ENCODE results near the gene OAS1.
"Not testable (repeated sequence)": the region's sequence is repeated elsewhere in the genome, so short reads cannot be mapped to it uniquely, and the experiment has no call there.

The OAS1 gene

DNA sequence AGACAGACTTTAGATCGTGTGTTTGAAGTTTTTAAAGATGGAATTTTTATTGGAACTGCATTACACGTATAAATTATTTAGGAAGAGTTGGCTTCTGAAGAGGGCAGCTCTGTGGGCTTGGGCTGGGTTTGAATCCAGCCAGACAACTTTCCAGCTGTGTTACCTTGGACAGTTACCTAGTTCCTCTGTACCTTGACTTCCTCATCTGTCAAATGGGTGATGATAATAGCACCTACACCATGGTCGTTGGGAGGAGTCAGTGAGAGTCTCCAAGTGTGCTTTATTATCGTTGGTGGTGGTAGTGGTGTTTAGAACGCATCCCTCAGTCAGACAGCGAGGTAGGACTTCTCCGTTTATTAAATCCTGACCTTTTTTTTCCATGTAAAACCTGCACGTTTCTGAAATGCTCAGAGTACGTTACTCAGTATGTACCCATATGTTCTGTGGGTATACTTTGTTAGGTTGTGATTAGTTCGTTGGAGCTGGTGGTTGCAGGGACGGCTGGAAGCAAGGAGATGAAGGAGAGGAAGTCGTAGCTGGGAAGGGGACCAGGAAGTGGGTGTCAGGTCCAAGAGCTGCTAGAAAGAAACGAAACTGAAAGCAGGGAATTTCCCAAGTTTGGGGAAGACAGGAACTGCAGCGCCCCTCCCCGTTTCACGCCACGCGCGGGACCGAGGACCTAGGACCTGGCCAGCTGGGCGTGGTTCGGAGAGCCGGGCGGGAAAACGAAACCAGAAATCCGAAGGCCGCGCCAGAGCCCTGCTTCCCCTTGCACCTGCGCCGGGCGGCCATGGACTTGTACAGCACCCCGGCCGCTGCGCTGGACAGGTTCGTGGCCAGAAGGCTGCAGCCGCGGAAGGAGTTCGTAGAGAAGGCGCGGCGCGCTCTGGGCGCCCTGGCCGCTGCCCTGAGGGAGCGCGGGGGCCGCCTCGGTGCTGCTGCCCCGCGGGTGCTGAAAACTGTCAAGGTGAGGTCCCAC, 31.3 kb downstream of the OAS1 start, which contains the start of gene OAS3:
TSS of gene OAS3 (plus strand) at position 734 of the 979 bp plus-strand sequence. CDS start at position 791, 57 bp downstream.
- DNase-seq (ENCODE audit: low spot score): peak; percentile 78

GRCh38 chr12:112938751-112939150, 32.0 kb downstream of the OAS1 start:
- DNase-seq (ENCODE audit: low spot score): no peak

- DNase-seq (ENCODE audit: low spot score): no peak
Observed at GRCh38 chr12:112939761-112940381, 33.1 kb downstream of the OAS1 start.

- DNase-seq (ENCODE audit: low spot score): no peak
Observed at GRCh38 chr12:112941528-112942335, 35.0 kb downstream of the OAS1 start.

DNA sequence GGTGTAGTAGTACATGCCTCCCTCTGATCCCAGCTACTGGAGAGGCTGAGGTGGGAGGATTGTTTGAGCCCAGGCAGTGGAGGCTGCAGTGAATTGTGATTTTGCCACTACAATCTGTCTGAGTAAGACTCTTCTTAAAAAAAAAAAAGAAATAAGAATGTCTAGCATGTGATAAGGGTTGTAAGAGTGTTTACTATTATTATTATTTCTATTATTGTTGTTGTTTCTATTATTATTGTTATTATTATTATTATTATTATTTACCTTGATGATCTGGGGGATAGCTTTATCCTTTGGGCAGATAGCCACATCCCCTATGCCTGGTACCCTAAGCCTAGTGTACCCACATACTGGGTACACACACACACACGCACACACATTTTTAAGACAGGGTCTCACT, 35.8 kb downstream of the OAS1 start:
- no peak for DNase-seq (ENCODE audit: low spot score)

GRCh38 chr12:112944024-112944690, 37.4 kb downstream of the OAS1 start:
- DNase-seq (ENCODE audit: low spot score): no peak

DNA sequence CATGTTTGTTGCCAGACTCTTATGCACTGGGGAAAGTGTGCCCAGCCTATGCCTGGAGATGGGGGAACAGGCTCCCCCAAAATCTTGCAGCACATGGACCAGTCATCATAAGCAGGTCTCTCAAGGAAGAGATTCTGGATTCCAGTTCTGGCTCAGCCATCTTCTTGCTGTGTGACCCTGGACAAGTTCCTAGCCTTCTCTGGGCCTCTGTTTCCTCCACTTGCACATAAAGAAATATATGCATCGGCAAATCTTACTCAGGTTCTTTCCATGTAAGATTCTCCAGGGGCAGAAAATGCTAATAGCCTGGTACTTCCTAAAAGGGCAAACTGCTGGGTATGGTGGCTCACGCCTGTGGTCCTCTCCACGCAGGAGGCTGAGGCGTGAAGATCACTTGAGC, 38.8 kb downstream of the OAS1 start:
- DNase-seq (ENCODE audit: low spot score): no peak

DNA sequence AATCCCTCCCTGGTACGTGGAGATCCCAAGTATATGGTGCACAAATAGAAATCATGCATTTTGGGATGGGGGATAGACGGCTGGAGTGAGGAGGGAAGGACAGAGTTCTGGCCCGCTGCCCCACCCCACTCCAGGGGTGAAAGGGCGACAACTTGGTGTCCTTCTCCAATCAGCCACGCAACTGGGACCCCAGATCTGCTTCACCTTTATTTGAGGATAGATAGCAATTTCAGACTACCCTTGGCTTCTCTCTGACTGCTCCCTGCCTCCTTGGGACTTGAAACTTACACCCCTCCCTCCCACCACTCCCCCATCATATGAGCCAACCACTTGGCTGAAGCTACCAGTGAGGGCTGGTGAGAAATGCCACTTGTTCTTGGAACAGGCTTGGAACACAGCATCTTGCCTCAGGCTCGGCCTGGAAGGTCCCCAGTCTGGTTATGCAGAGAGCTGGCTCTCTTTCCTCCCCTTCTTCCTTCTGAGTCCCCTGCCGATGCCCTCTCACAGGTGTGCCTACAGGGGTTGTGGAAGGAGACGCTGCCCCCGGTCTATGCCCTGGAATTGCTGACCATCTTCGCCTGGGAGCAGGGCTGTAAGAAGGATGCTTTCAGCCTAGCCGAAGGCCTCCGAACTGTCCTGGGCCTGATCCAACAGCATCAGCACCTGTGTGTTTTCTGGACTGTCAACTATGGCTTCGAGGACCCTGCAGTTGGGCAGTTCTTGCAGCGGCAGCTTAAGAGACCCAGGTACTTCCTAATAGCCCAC, 39.7 kb downstream of the OAS1 start:
- DNase-seq (ENCODE audit: low spot score): no peak

DNA sequence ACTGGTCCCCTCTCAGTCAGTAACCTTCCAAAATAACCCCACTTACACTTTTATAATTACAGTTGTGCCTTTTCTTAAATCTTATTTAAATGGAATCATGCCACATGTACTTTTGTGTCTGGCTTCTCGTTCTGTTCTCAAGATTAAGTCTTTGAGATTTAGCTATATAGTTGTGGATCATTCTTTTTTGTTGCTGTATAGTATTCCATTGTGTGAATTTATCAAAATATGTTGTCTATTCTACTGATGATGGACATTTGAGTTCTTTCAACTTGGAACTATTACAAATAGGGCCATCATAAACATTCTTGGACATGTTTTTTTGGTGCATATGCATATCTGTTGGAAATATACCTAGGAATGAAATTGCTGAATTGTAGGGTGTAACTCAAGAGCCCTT, 40.6 kb downstream of the OAS1 start:
- no peak for DNase-seq (ENCODE audit: low spot score)

DNA sequence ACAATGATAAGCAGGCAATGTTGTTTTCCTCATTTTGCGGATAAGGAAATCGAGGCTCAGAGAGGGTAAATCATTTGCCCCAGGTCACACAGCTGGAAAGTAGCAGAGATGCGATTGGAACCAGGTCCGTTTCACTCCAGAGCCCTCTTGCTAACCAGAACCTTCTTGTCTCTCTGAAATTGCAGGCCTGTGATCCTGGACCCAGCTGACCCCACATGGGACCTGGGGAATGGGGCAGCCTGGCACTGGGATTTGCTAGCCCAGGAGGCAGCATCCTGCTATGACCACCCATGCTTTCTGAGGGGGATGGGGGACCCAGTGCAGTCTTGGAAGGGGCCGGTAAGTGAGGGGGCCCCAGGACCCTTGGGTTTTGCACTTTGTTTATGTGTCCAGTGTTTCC, 41.0 kb downstream of the OAS1 start:
- DNase-seq (ENCODE audit: low spot score): no peak

GRCh38 chr12:112948806-112949205, 42.0 kb downstream of the OAS1 start:
- no peak for DNase-seq (ENCODE audit: low spot score)

DNA sequence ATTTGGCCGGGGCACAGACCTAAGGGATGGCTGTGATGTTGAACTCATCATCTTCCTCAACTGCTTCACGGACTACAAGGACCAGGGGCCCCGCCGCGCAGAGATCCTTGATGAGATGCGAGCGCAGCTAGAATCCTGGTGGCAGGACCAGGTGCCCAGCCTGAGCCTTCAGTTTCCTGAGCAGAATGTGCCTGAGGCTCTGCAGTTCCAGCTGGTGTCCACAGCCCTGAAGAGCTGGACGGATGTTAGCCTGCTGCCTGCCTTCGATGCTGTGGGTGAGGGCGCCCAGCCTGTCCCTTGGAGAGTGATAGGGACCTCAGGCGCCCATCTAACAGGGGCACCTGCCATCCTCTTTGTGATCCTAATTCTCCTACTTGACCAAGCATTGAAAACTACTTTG, 43.9 kb downstream of the OAS1 start:
- no peak for DNase-seq (ENCODE audit: low spot score)

- DNase-seq (ENCODE audit: low spot score): not testable (repeated sequence)
Observed at GRCh38 chr12:112957125-112957524, 50.4 kb downstream of the OAS1 start.

GRCh38 chr12:112961074-112961473, 54.3 kb downstream of the OAS1 start:
- no peak for DNase-seq (ENCODE audit: low spot score)

- no peak for DNase-seq (ENCODE audit: low spot score)
Observed at GRCh38 chr12:112961536-112961935, 54.8 kb downstream of the OAS1 start.

GRCh38 chr12:112962561-112962960, 55.8 kb downstream of the OAS1 start:
- DNase-seq (ENCODE audit: low spot score): no peak

GRCh38 chr12:112963227-112963861, 56.6 kb downstream of the OAS1 start:
- no peak for DNase-seq (ENCODE audit: low spot score)

- DNase-seq (ENCODE audit: low spot score): no peak
Observed at GRCh38 chr12:112964067-112964670, 57.4 kb downstream of the OAS1 start.

DNA sequence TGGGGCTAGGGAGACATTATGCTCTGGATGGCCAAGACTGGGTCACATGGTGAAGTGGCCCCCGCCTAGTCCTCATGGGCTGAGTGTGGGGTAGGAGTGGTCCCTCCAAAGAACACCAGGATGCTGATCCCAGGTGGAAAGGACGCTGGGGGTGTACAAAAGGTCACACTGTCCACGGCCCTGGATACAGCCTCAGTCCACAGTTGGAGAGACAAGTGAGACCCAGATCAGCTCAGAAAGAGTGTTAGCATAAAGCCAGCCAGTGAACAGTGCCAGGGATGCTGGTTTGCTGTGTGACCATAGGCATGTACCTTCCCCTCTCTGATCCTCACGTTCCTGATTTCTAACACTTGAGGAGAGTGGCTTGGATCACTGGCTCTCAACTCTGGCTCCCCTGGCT, 58.2 kb downstream of the OAS1 start:
- DNase-seq (ENCODE audit: low spot score): no peak

DNA sequence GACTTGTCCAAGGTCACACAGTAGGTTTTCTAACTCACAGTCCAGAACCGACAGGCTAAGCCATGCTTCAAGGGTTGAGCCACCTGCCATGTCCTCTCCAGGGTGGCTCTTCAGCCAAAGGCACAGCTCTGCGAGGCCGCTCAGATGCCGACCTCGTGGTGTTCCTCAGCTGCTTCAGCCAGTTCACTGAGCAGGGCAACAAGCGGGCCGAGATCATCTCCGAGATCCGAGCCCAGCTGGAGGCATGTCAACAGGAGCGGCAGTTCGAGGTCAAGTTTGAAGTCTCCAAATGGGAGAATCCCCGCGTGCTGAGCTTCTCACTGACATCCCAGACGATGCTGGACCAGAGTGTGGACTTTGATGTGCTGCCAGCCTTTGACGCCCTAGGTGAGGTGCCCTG, 58.9 kb downstream of the OAS1 start:
- no peak for DNase-seq (ENCODE audit: low spot score)

Measured in HuH-7 (cell line).